GM23338 (cell line): ENCODE results near the gene PGAP1. TPM values are rescaled to one million over a fixed set of nuclear protein-coding genes. Genes with fewer than 3 reads are reported as not detected.

ENCODE experiments used
- ATAC-seq: fragments of 200-7000 bp; cut with Tn5 transposase; 3 replicates; pipeline ENCODE4 v1.9.1; 2020
- DNase-seq: peaks from one replicate; pipeline ENCODE4 v3.0.0-alpha.2; 2015; ENCODE audit warnings: low spot score
- H2AFZ ChIP-seq: fragments of 200-600 bp; sonication (generic); 2 replicates; pipeline ENCODE4 v1.8.0; 2016; ENCODE audit warnings: antibody characterized with exemption, mild to moderate bottlenecking, moderate library complexity
- H3F3A ChIP-seq: fragments of 200-600 bp; sonication (generic); replicated peaks from 2 replicates; pipeline ENCODE4 v1.8.0; 2017; ENCODE audit warnings: antibody characterized with exemption, mixed run types, low read depth
- H3K27ac ChIP-seq: fragments of 200-600 bp; sonication (generic); 2 replicates; pipeline ENCODE4 v1.6.1; 2016; ENCODE audit warnings: low read depth
- H3K27me3 ChIP-seq: fragments of 200-600 bp; sonication (generic); 2 replicates; pipeline ENCODE4 v1.8.0; 2016; ENCODE audit warnings: mild to moderate bottlenecking, mixed run types, moderate library complexity; ENCODE audit not compliant: insufficient read depth
- H3K36me3 ChIP-seq: fragments of 200-600 bp; sonication (generic); 2 replicates; pipeline ENCODE4 v1.8.0; 2016; ENCODE audit warnings: mild to moderate bottlenecking; ENCODE audit not compliant: insufficient read depth
- H3K4me1 ChIP-seq: fragments of 200-600 bp; sonication (generic); 2 replicates; pipeline ENCODE4 v1.8.0; 2016; ENCODE audit warnings: mild to moderate bottlenecking, moderate library complexity; ENCODE audit not compliant: insufficient read depth
- H3K4me2 ChIP-seq: fragments of 200-600 bp; sonication (generic); 2 replicates; pipeline ENCODE4 v1.7.1; 2017; ENCODE audit warnings: mixed run types
- H3K4me3 ChIP-seq: fragments of 200-600 bp; sonication (generic); 2 replicates; pipeline ENCODE4 v1.6.1; 2016; ENCODE audit warnings: mixed run types
- H3K79me2 ChIP-seq: fragments of 200-600 bp; sonication (generic); replicated peaks from 2 replicates; pipeline ENCODE4 v1.8.0; 2017; ENCODE audit warnings: mild to moderate bottlenecking; ENCODE audit not compliant: insufficient read depth
- H3K9me2 ChIP-seq: fragments of 200-600 bp; sonication (generic); 2 replicates; pipeline ENCODE4 v1.8.0; 2017; ENCODE audit not compliant: insufficient read depth
- H4K20me1 ChIP-seq: fragments of 200-600 bp; sonication (generic); replicated peaks from 2 replicates; pipeline ENCODE4 v1.8.0; 2017; ENCODE audit warnings: mild to moderate bottlenecking; ENCODE audit not compliant: insufficient read depth
- H3K27ac Mint-ChIP-seq: 2 replicates; pipeline ENCODE4 v1.8.0; 2020; ENCODE audit warnings: inconsistent platforms, mild to moderate bottlenecking, moderate library complexity, mixed read lengths
- H3K27me3 Mint-ChIP-seq: 3 replicates; pipeline ENCODE4 v1.8.0; 2022; ENCODE audit warnings: low read depth, mild to moderate bottlenecking, moderate library complexity, mixed read lengths, inconsistent platforms; ENCODE audit not compliant: insufficient read depth, poor library complexity
- H3K36me3 Mint-ChIP-seq: 3 replicates; pipeline ENCODE4 v1.8.0; 2021; ENCODE audit warnings: low read depth, mild to moderate bottlenecking, inconsistent platforms, moderate library complexity, mixed read lengths
- H3K4me1 Mint-ChIP-seq: 3 replicates; pipeline ENCODE4 v1.8.0; 2020; ENCODE audit warnings: mild to moderate bottlenecking, inconsistent platforms, mixed read lengths
- H3K4me3 Mint-ChIP-seq: 3 replicates; pipeline ENCODE4 v1.8.0; 2021; ENCODE audit warnings: moderate library complexity, mild to moderate bottlenecking, inconsistent platforms, mixed read lengths
- H3K9me3 Mint-ChIP-seq: 3 replicates; pipeline ENCODE4 v1.8.0; 2020; ENCODE audit warnings: moderate library complexity, mild to moderate bottlenecking, inconsistent platforms, mixed read lengths
- CREB1 ChIP-seq: fragments of 250-450 bp; sonication (Bioruptor Pico); IDR thresholded peaks from 2 replicates; pipeline ENCODE4 v1.5.0; 2020; ENCODE audit warnings: low read depth, mild to moderate bottlenecking, moderate library complexity
- CTCF ChIP-seq, 2 experiments: fragments of 200-600 bp in 1 of 2; sonication (generic) in 1 of 2; conservative IDR thresholded peaks; 2 replicates each; pipeline versions ENCODE4 v1.5.1 to v1.6.1; 2016 to 2017; ENCODE audit warnings: antibody characterized with exemption in 2 of 2, low read depth in 2 of 2, mild to moderate bottlenecking in 2 of 2, moderate library complexity in 1 of 2
- ETS1 ChIP-seq: IDR thresholded peaks from 2 replicates; pipeline ENCODE4 v1.6.1; 2016; ENCODE audit warnings: antibody characterized with exemption
- EZH2 ChIP-seq: fragments of 200-600 bp; sonication (generic); IDR thresholded peaks from one replicate; pipeline ENCODE4 v1.8.0; 2017; ENCODE audit warnings: antibody characterized with exemption, mild to moderate bottlenecking, low read depth; ENCODE audit not compliant: unreplicated experiment
- EZH2phosphoT487 ChIP-seq: fragments of 200-600 bp; sonication (generic); IDR thresholded peaks from one replicate; pipeline ENCODE4 v1.8.1; 2018; ENCODE audit warnings: antibody characterized with exemption; ENCODE audit not compliant: unreplicated experiment
- JUNB ChIP-seq: IDR thresholded peaks from one replicate; pipeline ENCODE4 v1.6.1; 2016; ENCODE audit warnings: antibody characterized with exemption; ENCODE audit not compliant: unreplicated experiment
- NANOG ChIP-seq: IDR thresholded peaks from 2 replicates; pipeline ENCODE4 v1.6.1; 2016; ENCODE audit warnings: antibody characterized with exemption, borderline replicate concordance
- POLR2AphosphoS5 ChIP-seq: IDR thresholded peaks from 2 replicates; pipeline ENCODE4 v1.6.1; 2016; ENCODE audit warnings: antibody characterized with exemption, low read depth
- REST ChIP-seq: IDR thresholded peaks from one replicate; pipeline ENCODE4 v1.6.1; 2018; ENCODE audit warnings: antibody characterized with exemption; ENCODE audit not compliant: unreplicated experiment
- STAT1 ChIP-seq: IDR thresholded peaks from one replicate; pipeline ENCODE4 v1.6.1; 2016; ENCODE audit warnings: antibody characterized with exemption; ENCODE audit not compliant: unreplicated experiment
- ZNF114 ChIP-seq: fragments of 250-450 bp; sonication (Bioruptor Pico); IDR thresholded peaks from 2 replicates; pipeline ENCODE4 v1.5.0; 2020; ENCODE audit warnings: mild to moderate bottlenecking, moderate library complexity
- ZNF331 ChIP-seq: fragments of 250-450 bp; sonication (Bioruptor Pico); IDR thresholded peaks from 2 replicates; pipeline ENCODE4 v1.5.0; 2020; ENCODE audit warnings: low read depth, mild to moderate bottlenecking, moderate library complexity
- ZNF462 ChIP-seq: fragments of 250-450 bp; sonication (Bioruptor Pico); IDR thresholded peaks from 2 replicates; pipeline ENCODE4 v1.5.0; 2020; ENCODE audit warnings: mild to moderate bottlenecking, moderate library complexity
- polyA plus RNA-seq: library from polyadenylated mRNA; unstranded; fragments of >200 nt; fragmentation: Nextera tagmentation; extraction: Ambion mirVana; gene quantifications from 2 replicates; pipeline ENCODE4 v1.2.1, GENCODE V29; 2016
- total RNA-seq: library from RNA; depleted of rRNA; stranded (reverse); fragments of >200 nt; shearing (Covaris generic); gene quantifications from 2 replicates; pipeline ENCODE4 v1.2.3, GENCODE V29; 2014

PGAP1 gene
- total and polyA plus RNA-seq, 2 experiments from 2014 or later: 9.8 to 26.5 TPM

DNA sequence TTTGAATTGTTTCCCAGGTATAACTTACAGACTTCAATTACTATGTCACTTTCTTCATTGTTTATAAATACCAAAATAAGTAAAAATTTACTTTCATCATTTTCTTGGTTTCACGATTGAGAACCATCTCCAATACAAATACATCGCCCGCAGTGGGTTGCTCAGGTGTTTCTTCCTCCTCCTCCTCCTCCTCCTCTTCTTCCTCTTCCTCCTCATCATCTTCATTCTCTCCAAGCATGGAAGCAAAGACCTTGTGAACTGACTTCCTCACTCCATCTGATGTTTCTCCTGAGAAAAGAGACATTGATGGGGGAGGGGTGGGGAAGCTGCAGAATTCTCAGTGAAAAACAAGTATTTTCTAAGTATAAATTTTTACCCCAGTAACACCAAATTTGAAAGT lies 133.6 kb downstream of the PGAP1 start:
- H3K27ac Mint-ChIP-seq: 0 out of 2 replicates have a peak overlapping the region, but pooled peaks have one; percentile 12

More for the DNA sequence above, 133.6 kb downstream of the PGAP1 start:
- no peaks in the 10 kb centered on the region for H3K4me1 Mint-ChIP-seq
- H4K20me1 ChIP-seq: 0 out of 2 replicates have a peak, but pooled peaks cover 8% of the 10 kb centered on the region
- no peaks in the 10 kb centered on the region for H3K9me3 Mint-ChIP-seq
- no peak overlapping the region for H3K4me3 ChIP-seq
- H3K36me3 ChIP-seq: peaks cover 67% of the 10 kb centered on the region
- no peaks in the 10 kb centered on the region; the same call in 1 of the 2 replicates for H3K79me2 ChIP-seq
- H3K27ac ChIP-seq: no peak overlapping the region
- H3K27me3 Mint-ChIP-seq: no peaks in the 10 kb centered on the region
- ATAC-seq (no peak), DNase-seq (no peak)
- H3K9me2 ChIP-seq: no peaks in the 10 kb centered on the region
- H3K27me3 ChIP-seq: no peaks in the 10 kb centered on the region
- no peaks in the 10 kb centered on the region for H3K4me1 ChIP-seq
- peaks cover 53% of the 10 kb centered on the region for H3K36me3 Mint-ChIP-seq
- H2AFZ ChIP-seq: no peak overlapping the region
- H3K4me3 Mint-ChIP-seq: no peak overlapping the region
- H3F3A ChIP-seq: no peaks in the 10 kb centered on the region
- TF ChIP-seq STAT1 (no peak), ZNF114 (CRISPR knock-in tag) (no peak), ETS1 (no peak), CREB1 (CRISPR knock-in tag) (no peak), REST (no peak), ZNF462 (CRISPR knock-in tag) (no peak), EZH2 (no peak), ZNF331 (CRISPR knock-in tag) (no peak), POLR2AphosphoS5 (no peak), NANOG (no peak), CTCF (conservative IDR thresholded peaks at IDR 0.05; ENCODE audit: low read depth in 2 of 2) (no peak), EZH2phosphoT487 (no peak), JUNB (no peak)
- no peak overlapping the region for H3K4me2 ChIP-seq
